Mesenchymal stem cell (in vitro differentiated cells and primary cell): Measurements from ENCODE around the gene ZBTB47.

Experiments used
- DNase-seq: peaks from one replicate; pipeline ENCODE4 v3.0.0-alpha.2; 2013
- H2AFZ ChIP-seq: one replicate; pipeline ENCODE4 v1.6.1; 2013; ENCODE audit warnings: low read depth, mild to moderate bottlenecking, control low read depth, inconsistent platforms, low read length, moderate library complexity
- H2AK5ac ChIP-seq: 2 replicates; pipeline ENCODE4 v1.6.1; 2013; ENCODE audit warnings: low read length, moderate library complexity, mild to moderate bottlenecking, inconsistent platforms; ENCODE audit not compliant: severe bottlenecking
- H2BK120ac ChIP-seq: one replicate; pipeline ENCODE4 v1.6.1; 2013; ENCODE audit warnings: low read depth, mild to moderate bottlenecking, inconsistent platforms, low read length, moderate library complexity
- H2BK12ac ChIP-seq, 2 experiments: one replicate each; pipeline ENCODE4 v1.6.1; 2013; ENCODE audit warnings: inconsistent platforms in 2 of 2, low read length in 2 of 2, mild to moderate bottlenecking in 2 of 2, moderate library complexity in 2 of 2, control low read depth in 1 of 2
- H2BK15ac ChIP-seq: one replicate; pipeline ENCODE4 v1.6.1; 2013; ENCODE audit warnings: mild to moderate bottlenecking, low read depth, inconsistent platforms; ENCODE audit not compliant: poor library complexity, severe bottlenecking
- H2BK5ac ChIP-seq: 2 replicates; pipeline ENCODE4 v1.6.1; 2013; ENCODE audit warnings: low read depth, mild to moderate bottlenecking, low read length, control low read depth, inconsistent platforms; ENCODE audit not compliant: poor library complexity, severe bottlenecking
- H3K14ac ChIP-seq, 2 experiments: one replicate each; pipeline ENCODE4 v1.6.1; 2013; ENCODE audit warnings: inconsistent platforms in 2 of 2, low read length in 2 of 2, control low read depth in 1 of 2, mild to moderate bottlenecking in 1 of 2, moderate library complexity in 1 of 2
- H3K18ac ChIP-seq, 2 experiments: one replicate each; pipeline ENCODE4 v1.6.1; 2013; ENCODE audit warnings: inconsistent platforms in 2 of 2, low read length in 2 of 2, control low read depth in 1 of 2, low read depth in 1 of 2, mild to moderate bottlenecking in 1 of 2
- H3K23ac ChIP-seq, 2 experiments: one replicate each; pipeline ENCODE4 v1.6.1; 2013; ENCODE audit warnings: inconsistent platforms in 2 of 2, low read length in 2 of 2, mild to moderate bottlenecking in 2 of 2, moderate library complexity in 2 of 2, control low read depth in 1 of 2
- H3K27ac ChIP-seq: 2 replicates; pipeline ENCODE4 v1.5.1; 2013; ENCODE audit warnings: mild to moderate bottlenecking, moderate library complexity, low read length, control low read depth, inconsistent platforms; ENCODE audit not compliant: poor library complexity, severe bottlenecking
- H3K27me3 ChIP-seq, 2 experiments: 2 replicates each; pipeline versions ENCODE4 v1.6.1 to v1.7.0; 2013; ENCODE audit warnings: low read length in 2 of 2, mild to moderate bottlenecking in 2 of 2, moderate library complexity in 2 of 2, control low read depth in 1 of 2, inconsistent platforms in 1 of 2; ENCODE audit not compliant: control insufficient read depth in 1 of 2, insufficient read depth in 1 of 2
- H3K36me3 ChIP-seq, 2 experiments: 2 replicates each; pipeline versions ENCODE4 v1.6.1 to v1.7.0; 2013; ENCODE audit warnings: low read length in 2 of 2, control low read depth in 1 of 2, inconsistent platforms in 1 of 2, low read depth in 1 of 2, mild to moderate bottlenecking in 1 of 2; ENCODE audit not compliant: insufficient read depth in 2 of 2, control insufficient read depth in 1 of 2
- H3K4ac ChIP-seq, 2 experiments: one replicate each; pipeline ENCODE4 v1.6.1; 2013; ENCODE audit warnings: inconsistent platforms in 2 of 2, low read length in 2 of 2, mild to moderate bottlenecking in 2 of 2, moderate library complexity in 2 of 2, control low read depth in 1 of 2, low read depth in 1 of 2
- H3K4me1 ChIP-seq: 2 replicates; pipeline ENCODE4 v1.6.1; 2013; ENCODE audit warnings: low read depth, low read length, control low read depth; ENCODE audit not compliant: control insufficient read depth, insufficient read depth
- H3K4me2 ChIP-seq: 2 replicates; pipeline ENCODE4 v1.6.1; 2013; ENCODE audit warnings: low read length, mild to moderate bottlenecking, inconsistent platforms; ENCODE audit not compliant: poor library complexity, severe bottlenecking
- H3K4me3 ChIP-seq, 2 experiments: 2 replicates each; pipeline versions ENCODE4 v1.5.1 to v1.7.0; 2013; ENCODE audit warnings: low read length in 2 of 2, mild to moderate bottlenecking in 2 of 2, control low read depth in 1 of 2, low read depth in 1 of 2; ENCODE audit not compliant: insufficient read depth in 1 of 2
- H3K79me1 ChIP-seq: replicated peaks from 2 replicates; pipeline ENCODE4 v1.6.1; 2013; ENCODE audit warnings: mild to moderate bottlenecking, control low read depth, low read length, inconsistent platforms; ENCODE audit not compliant: poor library complexity, severe bottlenecking
- H3K9ac ChIP-seq: 2 replicates; pipeline ENCODE4 v1.7.0; 2013; ENCODE audit warnings: mild to moderate bottlenecking, low read length, moderate library complexity
- H3K9me3 ChIP-seq: 2 replicates; pipeline ENCODE4 v1.7.0; 2013; ENCODE audit warnings: mild to moderate bottlenecking, low read length; ENCODE audit not compliant: control insufficient read depth
- H4K8ac ChIP-seq: one replicate; pipeline ENCODE4 v1.6.1; 2013; ENCODE audit warnings: inconsistent platforms, mild to moderate bottlenecking, low read length, moderate library complexity
- H4K91ac ChIP-seq: one replicate; pipeline ENCODE4 v1.6.1; 2013; ENCODE audit warnings: mild to moderate bottlenecking, low read length, inconsistent platforms
- WGBS: methylation state at CpG from one replicate; pipeline ENCODE4 v1.1.7; 2013; ENCODE audit warnings: mixed read lengths; 5-methylcytosine and 5-hydroxymethylcytosine counted together

The ZBTB47 gene

GRCh38 chr3:42632146-42632545, 21.4 kb upstream of the ZBTB47 start:
- Histone ChIP-seq H3K4me3 (no peak overlapping the region), H3K9me3 (no peaks in the 10 kb centered on the region), H3K36me3 (peaks cover 9 to 93% of the 10 kb centered on the region in 2 experiments), H3K27me3 (no peaks in the 10 kb centered on the region), H2BK120ac (no peak overlapping the region), H3K4me2 (no peak overlapping the region), H4K8ac (no peak overlapping the region), H2AFZ (no peak overlapping the region), H3K14ac (no peak overlapping the region), H2AK5ac (no peak overlapping the region), H3K9ac (no peak overlapping the region), H3K18ac (no peak overlapping the region), H3K27ac (no peak overlapping the region), H3K4me1 (no peaks in the 10 kb centered on the region), H3K4ac (no peak overlapping the region), H2BK15ac (no peak overlapping the region), H3K79me1 (peaks cover 12% of the 10 kb centered on the region), H4K91ac (no peak overlapping the region), H2BK12ac (no peak overlapping the region), H2BK5ac (no peak overlapping the region), H3K23ac (no peak overlapping the region)
- peak; percentile 46 for DNase-seq
- no CpG with 5 or more reads among the region's 1 CpG for WGBS

- Histone ChIP-seq H3K36me3 (peaks cover 12 to 93% of the 10 kb centered on the region in 2 experiments), H4K8ac (no peak overlapping the region), H3K27me3 (no peaks in the 10 kb centered on the region), H4K91ac (no peak overlapping the region), H2BK12ac (no peak overlapping the region), H3K4me2 (no peak overlapping the region), H3K4ac (no peak overlapping the region), H2AFZ (no peak overlapping the region), H3K79me1 (peaks cover 15% of the 10 kb centered on the region), H2BK15ac (no peak overlapping the region), H2BK120ac (no peak overlapping the region), H3K4me3 (no peak overlapping the region), H3K14ac (no peak overlapping the region), H2AK5ac (no peak overlapping the region), H3K23ac (no peak overlapping the region), H3K18ac (no peak overlapping the region), H3K9ac (no peak overlapping the region), H2BK5ac (no peak overlapping the region), H3K9me3 (no peaks in the 10 kb centered on the region), H3K4me1 (no peaks in the 10 kb centered on the region), H3K27ac (no peak overlapping the region)
- no peak for DNase-seq
- 91% methylated on average over 6 of the region's 6 CpGs for WGBS
Observed at GRCh38 chr3:42633544-42633943, 20.0 kb upstream of the ZBTB47 start.

DNA sequence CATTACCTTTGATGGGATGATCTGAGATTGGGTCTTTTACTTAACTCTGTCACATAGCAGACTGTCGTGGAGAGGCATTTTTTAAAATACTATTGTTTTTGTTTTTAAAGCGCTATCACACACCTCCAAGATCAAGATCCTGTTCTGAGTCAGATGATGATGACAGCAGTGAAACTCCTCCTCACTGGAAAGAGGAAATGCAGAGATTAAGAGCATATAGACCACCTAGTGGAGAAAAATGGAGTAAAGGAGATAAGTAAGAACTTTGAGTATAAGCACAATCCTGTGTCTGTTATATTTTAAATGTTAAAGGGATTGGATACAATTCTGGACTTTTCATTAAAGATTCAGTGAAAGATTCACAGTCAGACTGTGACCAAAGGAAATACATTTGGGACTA, 18.4 kb upstream of the ZBTB47 start:
- H3K27ac ChIP-seq: no peak overlapping the region

DNA sequence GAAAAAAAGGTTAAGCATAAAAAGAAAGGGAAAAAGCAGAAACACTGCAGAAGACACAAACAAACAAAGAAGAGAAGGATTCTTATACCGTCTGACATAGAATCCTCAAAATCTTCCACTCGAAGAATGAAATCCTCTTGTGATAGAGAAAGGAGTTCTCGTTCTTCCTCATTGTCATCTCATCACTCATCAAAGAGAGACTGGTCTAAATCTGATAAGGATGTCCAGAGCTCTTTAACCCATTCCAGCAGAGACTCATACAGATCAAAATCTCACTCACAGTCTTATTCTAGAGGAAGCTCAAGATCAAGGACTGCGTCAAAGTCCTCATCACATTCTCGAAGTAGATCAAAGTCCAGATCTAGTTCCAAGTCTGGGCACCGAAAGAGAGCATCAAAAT, 16.5 kb upstream of the ZBTB47 start:
- H3K18ac ChIP-seq: no peak overlapping the region
- H3K4me3 ChIP-seq: no peak overlapping the region
- no peak overlapping the region for H2BK12ac ChIP-seq
- no peaks in the 10 kb centered on the region for H3K9me3 ChIP-seq
- H3K14ac ChIP-seq: no peak overlapping the region
- H3K4me2 ChIP-seq: no peak overlapping the region
- H3K27ac ChIP-seq: no peak overlapping the region
- no peak for DNase-seq
- 96% methylated on average over 6 of the region's 6 CpGs for WGBS
- no peak overlapping the region for H2BK15ac ChIP-seq
- H3K23ac ChIP-seq: no peak overlapping the region
- no peak overlapping the region for H3K4ac ChIP-seq
- no peaks in the 10 kb centered on the region for H3K27me3 ChIP-seq
- H4K91ac ChIP-seq: no peak overlapping the region
- H3K4me1 ChIP-seq: peaks cover 2% of the 10 kb centered on the region
- no peak overlapping the region for H3K9ac ChIP-seq
- H3K79me1 ChIP-seq: peaks cover 11% of the 10 kb centered on the region
- no peak overlapping the region for H4K8ac ChIP-seq
- H3K36me3 ChIP-seq: peaks cover 22 to 96% of the 10 kb centered on the region in 2 experiments
- no peak overlapping the region for H2AFZ ChIP-seq
- no peak overlapping the region for H2BK5ac ChIP-seq
- no peak overlapping the region for H2BK120ac ChIP-seq
- no peak overlapping the region for H2AK5ac ChIP-seq

More for the DNA sequence above, 18.4 kb upstream of the ZBTB47 start:
- DNase-seq: peak; percentile 60
- Histone ChIP-seq H3K4ac (no peak overlapping the region), H3K9me3 (no peaks in the 10 kb centered on the region), H2BK15ac (no peak overlapping the region), H2BK120ac (no peak overlapping the region), H3K14ac (no peak overlapping the region), H3K23ac (no peak overlapping the region), H4K91ac (no peak overlapping the region), H2AFZ (no peak overlapping the region), H3K79me1 (peaks cover 14% of the 10 kb centered on the region), H3K18ac (no peak overlapping the region), H3K4me1 (no peaks in the 10 kb centered on the region), H3K36me3 (peaks cover 18 to 97% of the 10 kb centered on the region in 2 experiments), H3K4me2 (no peak overlapping the region), H2BK5ac (no peak overlapping the region), H4K8ac (no peak overlapping the region), H3K9ac (no peak overlapping the region), H2BK12ac (no peak overlapping the region), H2AK5ac (no peak overlapping the region), H3K4me3 (no peak overlapping the region), H3K27me3 (no peaks in the 10 kb centered on the region)
- no CpG with 5 or more reads among the region's 2 CpGs for WGBS
